Keratinocyte (primary cell): Measurements from ENCODE around the gene TBC1D19. TPM values are rescaled to one million over a fixed set of nuclear protein-coding genes. Genes with fewer than 3 reads are reported as not detected.

Experiments
- DNase-seq: peaks from one replicate; pipeline ENCODE4 v3.0.0-alpha.2; 2011; ENCODE audit warnings: low read depth, missing footprints, low spot score
- FAIRE-seq: peaks from 2 replicates; lab custom pipeline; 2011; peaks lifted over from hg19 to GRCh38; lab: Jason Lieb, UNC
- H2AFZ ChIP-seq: 2 replicates; pipeline ENCODE4 v1.6.0; 2012; ENCODE audit warnings: low read length, control low read depth, inconsistent platforms; ENCODE audit not compliant: control insufficient read depth
- H3K27ac ChIP-seq: 2 replicates; pipeline ENCODE4 v1.5.1; 2011; ENCODE audit warnings: low read length; ENCODE audit not compliant: control insufficient read depth, insufficient read depth
- H3K27me3 ChIP-seq: 3 replicates; pipeline ENCODE4 v1.6.0; 2011; ENCODE audit warnings: low read length; ENCODE audit not compliant: control insufficient read depth, insufficient read depth; ENCODE audit errors: extremely low read depth
- H3K36me3 ChIP-seq, 2 experiments: 2 replicates in 1 of 2; 3 replicates in 1 of 2; pipeline ENCODE4 v1.5.1; 2011; ENCODE audit warnings: low read length in 2 of 2, mild to moderate bottlenecking in 1 of 2; ENCODE audit not compliant: control insufficient read depth in 2 of 2, insufficient read depth in 2 of 2; ENCODE audit errors: extremely low read depth in 1 of 2
- H3K4me1 ChIP-seq: 3 replicates; pipeline ENCODE4 v1.5.1; 2011; ENCODE audit warnings: low read length; ENCODE audit not compliant: control insufficient read depth, insufficient read depth; ENCODE audit errors: extremely low read depth
- H3K4me2 ChIP-seq: 3 replicates; pipeline ENCODE4 v1.6.0; 2011; ENCODE audit warnings: low read depth, low read length; ENCODE audit not compliant: control insufficient read depth, insufficient read depth; ENCODE audit errors: extremely low read depth
- H3K4me3 ChIP-seq, 3 experiments: fragments of 200-600 bp in 1 of 3; sonication (generic) in 1 of 3; 2 replicates in 2 of 3; 3 replicates in 1 of 3; pipeline ENCODE4 v1.5.1; 2011 to 2016; ENCODE audit warnings: low read length in 3 of 3, mild to moderate bottlenecking in 3 of 3, control low read depth in 2 of 3, inconsistent platforms in 1 of 3, low read depth in 1 of 3, mixed read lengths in 1 of 3, mixed run types in 1 of 3, moderate library complexity in 1 of 3; ENCODE audit not compliant: control insufficient read depth in 2 of 3, insufficient read depth in 2 of 3; ENCODE audit errors: extremely low read depth in 1 of 3
- H3K79me2 ChIP-seq: 2 replicates; pipeline ENCODE4 v1.6.0; 2012; ENCODE audit warnings: low read length; ENCODE audit not compliant: control insufficient read depth, insufficient read depth
- H3K9ac ChIP-seq: 3 replicates; pipeline ENCODE4 v1.6.0; 2011; ENCODE audit warnings: low read length; ENCODE audit not compliant: control insufficient read depth, insufficient read depth; ENCODE audit errors: extremely low read depth
- H3K9me1 ChIP-seq: 3 replicates; pipeline ENCODE4 v1.6.0; 2011; ENCODE audit warnings: low read length; ENCODE audit not compliant: control insufficient read depth, insufficient read depth; ENCODE audit errors: extremely low read depth
- H3K9me3 ChIP-seq: 2 replicates; pipeline ENCODE4 v1.5.1; 2012; ENCODE audit warnings: low read depth, low read length; ENCODE audit not compliant: control insufficient read depth
- H4K20me1 ChIP-seq: 3 replicates; pipeline ENCODE4 v1.6.0; 2011; ENCODE audit warnings: low read length; ENCODE audit not compliant: control insufficient read depth, insufficient read depth; ENCODE audit errors: extremely low read depth
- CTCF ChIP-seq, 3 experiments: IDR thresholded peaks in 1 of 3; conservative IDR thresholded peaks in 1 of 3; optimal IDR thresholded peaks in 1 of 3; 2 replicates in 2 of 3; 3 replicates in 1 of 3; pipeline versions ENCODE3 to v1.5.1; 2011; ENCODE audit warnings: low read length in 3 of 3, mild to moderate bottlenecking in 3 of 3, moderate library complexity in 2 of 3, control low read depth in 1 of 3, inconsistent platforms in 1 of 3; ENCODE audit not compliant: insufficient read depth in 2 of 3; ENCODE audit errors: extremely low read depth in 1 of 3
- EZH2 ChIP-seq: IDR thresholded peaks from one replicate; pipeline ENCODE4 v1.6.1; 2012; ENCODE audit warnings: inconsistent platforms, mild to moderate bottlenecking, low read length, moderate library complexity
- dilution Hi-C: fragments of 300-500 bp; cut with MboI; formaldehyde crosslinking; loops from one replicate; pipeline ENCODE4 v1.7.0; 2020; ENCODE audit warnings: low sequenced_read_pairs; ENCODE audit not compliant: extremely low pct_ligation_motif_present
- polyA plus RNA-seq, 5 experiments: library from polyadenylated mRNA; depleted of rRNA in 3 of 5; stranded (reverse) in 3 of 5; stranded (forward) in 1 of 5; unstranded in 1 of 5; fragments of >200 nt; gene quantifications; 1 replicate in 1 of 5; 2 replicates in 3 of 5; 3 replicates in 1 of 5; pipeline versions ENCODE4 v1.2.1 to v1.2.3, GENCODE V29; 2011 to 2012; ENCODE audit warnings: missing spikeins in 2 of 5, low read depth in 1 of 5, low replicate concordance in 1 of 5

TBC1D19 gene
- polyA plus RNA-seq, 1 donor (not counting 4 experiments of a cell fraction or from before 2014, with no cell fraction given): 11.3 TPM

GRCh38 chr4:26727844-26728243, 144.0 kb downstream of the TBC1D19 start:
- no peak overlapping the region for H3K4me2 ChIP-seq
- no peak for DNase-seq
- H2AFZ ChIP-seq: no peak overlapping the region
- no peaks in the 10 kb centered on the region for H3K79me2 ChIP-seq
- no peak for FAIRE-seq
- no peaks in the 10 kb centered on the region for H3K36me3 ChIP-seq
- no peaks in the 10 kb centered on the region for H3K27me3 ChIP-seq
- H3K27ac ChIP-seq: no peak overlapping the region
- no peak overlapping the region for H3K9ac ChIP-seq
- dilution Hi-C loops: no loop called here
- TF ChIP-seq CTCF (optimal IDR thresholded peaks at IDR 0.05 in 1 of 3, IDR thresholded peaks at IDR 0.05 in 1 of 3, conservative IDR thresholded peaks at IDR 0.05 in 1 of 3; ENCODE audit: extremely low read depth in 1 of 3, insufficient read depth in 2 of 3, low read length in 3 of 3) (no peak), EZH2 (no peak)
- no peaks in the 10 kb centered on the region for H3K9me3 ChIP-seq
- H4K20me1 ChIP-seq: no peaks in the 10 kb centered on the region
- no peaks in the 10 kb centered on the region for H3K9me1 ChIP-seq
- no peaks in the 10 kb centered on the region for H3K4me1 ChIP-seq
- no peak overlapping the region for H3K4me3 ChIP-seq

- Histone ChIP-seq H3K4me2 (no peak overlapping the region), H3K27me3 (no peaks in the 10 kb centered on the region), H3K79me2 (no peaks in the 10 kb centered on the region), H3K9ac (no peak overlapping the region), H4K20me1 (no peaks in the 10 kb centered on the region), H3K4me1 (no peaks in the 10 kb centered on the region), H3K9me3 (no peaks in the 10 kb centered on the region), H3K9me1 (no peaks in the 10 kb centered on the region), H3K36me3 (no peaks in the 10 kb centered on the region), H3K4me3 (no peak overlapping the region), H3K27ac (no peak overlapping the region), H2AFZ (no peak overlapping the region)
- TF ChIP-seq CTCF (optimal IDR thresholded peaks at IDR 0.05 in 1 of 3, IDR thresholded peaks at IDR 0.05 in 1 of 3, conservative IDR thresholded peaks at IDR 0.05 in 1 of 3; ENCODE audit: extremely low read depth in 1 of 3, insufficient read depth in 2 of 3, low read length in 3 of 3) (no peak), EZH2 (no peak)
- FAIRE-seq (no peak), DNase-seq (no peak)
- dilution Hi-C loops: no loop called here
These were observed 145.1 kb downstream of the TBC1D19 start for GRCh38 chr4:26729027-26729426.
